Measurements from ENCODE around the gene USP1. TPM values are rescaled to one million over a fixed set of nuclear protein-coding genes. Genes with fewer than 3 reads are reported as not detected.

The USP1 gene
- total RNA-seq: 10 to 100 TPM in 1 of 2 donors, 1 to 10 TPM in 1; 8.2 to 12.5 TPM

- TF ChIP-seq CTCF (IDR thresholded peaks at IDR 0.05) (peak in 2 of 7 experiments; percentile 5 to 13), POLR2A (IDR thresholded peaks at IDR 0.05) (peak in 1 of 3 donors; percentile 39)
- peaks cover 29% of the 10 kb centered on the region for H3K4me1 ChIP-seq
- H3K4me3 ChIP-seq: peak within 1 kb of the TSS; percentile 67 to 97
- WGBS, 2 donors: 0 to 1% methylated on average over 10 to 63 of the region's 76 CpGs
- ATAC-seq (peak; percentile 90), DNase-seq (peak; percentile 92 to 99 (median 94))
- peak within 1 kb of the TSS; percentile 96 to 98 (median 98) for H3K27ac ChIP-seq
- no peaks in the 10 kb centered on the region for H3K9me3 ChIP-seq
- no peaks in the 10 kb centered on the region for H3K27me3 ChIP-seq
- intact Hi-C loops (cut with DNase I): no loop called here
- peaks cover 0 to under 1% of the 10 kb centered on the region in 2 donors for H3K36me3 ChIP-seq (replicated peaks in 1 of 2; ENCODE audit: insufficient read depth in 1 of 2, low read depth in 2 of 2)
Observed at GRCh38 chr1:62436466-62437272, at the start of gene USP1. TSS of gene USP1 (plus strand) at chr1:62437049. CDS start at chr1:62439868, 2,819 bp downstream.

GRCh38 chr1:62389531-62389930 lies 47.3 kb upstream of the USP1 start:
- Histone ChIP-seq H3K27me3 (no peaks in the 10 kb centered on the region), H3K4me3 (no peak overlapping the region), H3K9me3 (no peaks in the 10 kb centered on the region), H3K36me3 (replicated peaks in 1 of 2; ENCODE audit: insufficient read depth in 1 of 2, low read depth in 2 of 2) (no peaks in the 10 kb centered on the region), H3K4me1 (peaks cover 30% of the 10 kb centered on the region), H3K27ac (no peak overlapping the region)
- ATAC-seq (no peak), DNase-seq (no peak)
- WGBS, 2 donors: 93 to 96% methylated on average over 6 of the region's 6 CpGs
- TF ChIP-seq POLR2A (IDR thresholded peaks at IDR 0.05) (no peak), CTCF (IDR thresholded peaks at IDR 0.05) (no peak)
- intact Hi-C loops (cut with DNase I): no loop called here

- no peak overlapping the region for H3K4me3 ChIP-seq
- DNase-seq: no peak
- no peaks in the 10 kb centered on the region for H3K27me3 ChIP-seq
- H3K27ac ChIP-seq: no peak overlapping the region
- no peak for ATAC-seq
- intact Hi-C loops (cut with DNase I): no loop called here
- no peak for TF ChIP-seq POLR2A (IDR thresholded peaks at IDR 0.05)
- no peak for TF ChIP-seq CTCF (IDR thresholded peaks at IDR 0.05)
- H3K36me3 ChIP-seq (replicated peaks in 1 of 2; ENCODE audit: insufficient read depth in 1 of 2, low read depth in 2 of 2): no peaks in the 10 kb centered on the region
- 91 to 92% methylated on average over 7 of the region's 7 CpGs for WGBS, 2 donors
- H3K9me3 ChIP-seq: no peaks in the 10 kb centered on the region
- peaks cover 25% of the 10 kb centered on the region for H3K4me1 ChIP-seq
Observed at GRCh38 chr1:62390071-62390470, 46.8 kb upstream of the USP1 start.

- Histone ChIP-seq H3K4me3 (no peak overlapping the region), H3K36me3 (replicated peaks in 1 of 2; ENCODE audit: insufficient read depth in 1 of 2, low read depth in 2 of 2) (no peaks in the 10 kb centered on the region), H3K4me1 (peaks cover 12% of the 10 kb centered on the region), H3K27ac (no peak overlapping the region), H3K27me3 (no peaks in the 10 kb centered on the region), H3K9me3 (no peaks in the 10 kb centered on the region)
- intact Hi-C loops (cut with DNase I): no loop called here
- TF ChIP-seq POLR2A (IDR thresholded peaks at IDR 0.05): no peak
- peak in 6 of 7 experiments; percentile 15 to 37 (median 28) for TF ChIP-seq CTCF (IDR thresholded peaks at IDR 0.05)
- ATAC-seq (peak; percentile 27), DNase-seq (peak; percentile 25 to 61 (median 26))
- 30 to 45% methylated on average over 3 of the region's 3 CpGs for WGBS, 2 donors
Observed at GRCh38 chr1:62391369-62391971, 45.4 kb upstream of the USP1 start.
